Body of pancreas (tissue), 4 donors: Measurements from ENCODE around the gene BABAM2.

Experiments used
- POLR2A ChIP-seq, 3 donors: fragments of 450-650 bp; IDR thresholded peaks; one replicate each; pipeline ENCODE4 v1.6.1; 2016; ENCODE audit warnings: antibody characterized with exemption in 3 of 3, mild to moderate bottlenecking in 2 of 3
- TF ChIP-seq, protein P1 (sequence below), 7 experiments: fragments of 450-650 bp in 4 of 7; fragments of 200-600 bp in 3 of 7; sonication (generic) in 3 of 7; IDR thresholded peaks; one replicate each; pipeline ENCODE4 v1.5.1; 2016 to 2019; ENCODE audit warnings: antibody characterized with exemption in 7 of 7

DNA sequence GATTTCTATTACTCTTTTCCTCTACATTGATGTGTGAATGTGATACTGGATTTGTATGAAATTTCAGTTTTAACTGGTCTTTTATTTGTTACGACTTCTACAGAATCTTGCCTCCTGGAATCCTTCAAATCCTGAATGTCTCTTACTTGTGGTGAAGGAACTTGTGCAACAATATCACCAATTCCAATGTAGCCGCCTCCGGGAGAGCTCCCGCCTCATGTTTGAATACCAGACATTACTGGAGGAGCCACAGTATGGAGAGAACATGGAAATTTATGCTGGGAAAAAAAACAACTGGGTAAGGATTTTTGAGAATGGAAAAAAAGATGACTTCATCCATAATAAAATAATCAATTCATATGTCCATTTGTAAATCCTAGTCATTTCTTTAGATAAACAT lies 134.6 kb downstream of the BABAM2 start:
- TF ChIP-seq POLR2A (IDR thresholded peaks at IDR 0.05): no peak
- TF ChIP-seq, protein P1, sequence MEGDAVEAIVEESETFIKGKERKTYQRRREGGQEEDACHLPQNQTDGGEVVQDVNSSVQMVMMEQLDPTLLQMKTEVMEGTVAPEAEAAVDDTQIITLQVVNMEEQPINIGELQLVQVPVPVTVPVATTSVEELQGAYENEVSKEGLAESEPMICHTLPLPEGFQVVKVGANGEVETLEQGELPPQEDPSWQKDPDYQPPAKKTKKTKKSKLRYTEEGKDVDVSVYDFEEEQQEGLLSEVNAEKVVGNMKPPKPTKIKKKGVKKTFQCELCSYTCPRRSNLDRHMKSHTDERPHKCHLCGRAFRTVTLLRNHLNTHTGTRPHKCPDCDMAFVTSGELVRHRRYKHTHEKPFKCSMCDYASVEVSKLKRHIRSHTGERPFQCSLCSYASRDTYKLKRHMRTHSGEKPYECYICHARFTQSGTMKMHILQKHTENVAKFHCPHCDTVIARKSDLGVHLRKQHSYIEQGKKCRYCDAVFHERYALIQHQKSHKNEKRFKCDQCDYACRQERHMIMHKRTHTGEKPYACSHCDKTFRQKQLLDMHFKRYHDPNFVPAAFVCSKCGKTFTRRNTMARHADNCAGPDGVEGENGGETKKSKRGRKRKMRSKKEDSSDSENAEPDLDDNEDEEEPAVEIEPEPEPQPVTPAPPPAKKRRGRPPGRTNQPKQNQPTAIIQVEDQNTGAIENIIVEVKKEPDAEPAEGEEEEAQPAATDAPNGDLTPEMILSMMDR (IDR thresholded peaks at IDR 0.05): no peak
